Fibroblast of lung (primary cell): Measurements from ENCODE around the gene SLC24A4. TPM values are rescaled to one million over a fixed set of nuclear protein-coding genes. Genes with fewer than 3 reads are reported as not detected.

Experiments used
- DNase-seq, 2 donors: peaks; one replicate each; pipeline versions ENCODE4 v3.0.0 to v3.0.0-alpha.2; 2010; ENCODE audit warnings: low read depth in 2 of 2
- H2AFZ ChIP-seq: 2 replicates; pipeline ENCODE4 v1.5.1; 2012; ENCODE audit warnings: low read length, control low read depth, inconsistent platforms
- H3K27ac ChIP-seq: 2 replicates; pipeline ENCODE4 v1.5.1; 2011; ENCODE audit warnings: low read length, control low read depth; ENCODE audit not compliant: insufficient read depth
- H3K27me3 ChIP-seq: 2 replicates; pipeline ENCODE4 v1.5.1; 2011; ENCODE audit warnings: mild to moderate bottlenecking, low read length; ENCODE audit not compliant: control insufficient read depth, insufficient read depth
- H3K36me3 ChIP-seq: 2 replicates; pipeline ENCODE4 v1.5.1; 2011; ENCODE audit warnings: low read length; ENCODE audit not compliant: control insufficient read depth, insufficient read depth
- H3K4me1 ChIP-seq: 2 replicates; pipeline ENCODE4 v1.5.1; 2011; ENCODE audit warnings: low read length; ENCODE audit not compliant: control insufficient read depth, insufficient read depth; ENCODE audit errors: extremely low read depth
- H3K4me2 ChIP-seq: 2 replicates; pipeline ENCODE4 v1.5.1; 2011; ENCODE audit warnings: low read length, control low read depth; ENCODE audit not compliant: insufficient read depth; ENCODE audit errors: extremely low read depth
- H3K4me3 ChIP-seq, 4 experiments: fragments of 200-600 bp in 1 of 4; sonication (generic) in 1 of 4; replicated peaks in 1 of 4; 2 replicates each; pipeline ENCODE4 v1.5.1; 2011 to 2016; ENCODE audit warnings: low read length in 4 of 4, low read depth in 3 of 4, mild to moderate bottlenecking in 3 of 4, control low read depth in 2 of 4, inconsistent platforms in 1 of 4, mixed read lengths in 1 of 4; ENCODE audit not compliant: insufficient read depth in 1 of 4; ENCODE audit errors: control extremely low read depth in 1 of 4
- H3K79me2 ChIP-seq: 2 replicates; pipeline ENCODE4 v1.5.1; 2012; ENCODE audit warnings: mild to moderate bottlenecking, low read length, inconsistent platforms; ENCODE audit not compliant: control insufficient read depth, insufficient read depth
- H3K9ac ChIP-seq: 2 replicates; pipeline ENCODE4 v1.5.1; 2011; ENCODE audit warnings: mild to moderate bottlenecking, low read length, control low read depth; ENCODE audit not compliant: insufficient read depth
- H3K9me3 ChIP-seq: 2 replicates; pipeline ENCODE4 v1.5.1; 2012; ENCODE audit warnings: low read depth, low read length; ENCODE audit not compliant: control insufficient read depth, insufficient read depth
- H4K20me1 ChIP-seq: 2 replicates; pipeline ENCODE4 v1.5.1; 2011; ENCODE audit warnings: low read length; ENCODE audit not compliant: control insufficient read depth, insufficient read depth; ENCODE audit errors: extremely low read depth
- CTCF ChIP-seq, 2 donors: IDR thresholded peaks in 1 of 2; conservative IDR thresholded peaks in 1 of 2; 1 replicate in 1 of 2; 2 replicates in 1 of 2; pipeline ENCODE4 v1.5.1; 2011 to 2012; ENCODE audit warnings: low read length in 2 of 2, control low read depth in 1 of 2, inconsistent platforms in 1 of 2, low read depth in 1 of 2, mild to moderate bottlenecking in 1 of 2
- EZH2 ChIP-seq: IDR thresholded peaks from 2 replicates; pipeline ENCODE4 v1.5.1; 2012; ENCODE audit warnings: low read length, control low read depth, mild to moderate bottlenecking; ENCODE audit errors: missing control alignments
- polyA plus RNA-seq, 2 donors: library from polyadenylated mRNA; depleted of rRNA in 1 of 2; stranded (reverse) in 1 of 2; unstranded in 1 of 2; fragments of >200 nt; gene quantifications; 2 replicates each; pipeline ENCODE4 v1.2.1, GENCODE V29; 2011 to 2012; ENCODE audit warnings: missing spikeins in 1 of 2
- total RNA-seq: library from RNA; depleted of rRNA; stranded (reverse); fragments of >200 nt; gene quantifications from 2 replicates; pipeline ENCODE4 v1.2.1, GENCODE V29; 2014

Gene SLC24A4
- total and polyA plus RNA-seq, 2 donors (not counting 1 experiment from before 2014, with no cell fraction given) = 0.03 TPM; not detected in 1

- Histone ChIP-seq H2AFZ (no peak overlapping the region), H3K79me2 (no peaks in the 10 kb centered on the region), H3K36me3 (no peaks in the 10 kb centered on the region), H4K20me1 (no peaks in the 10 kb centered on the region), H3K4me2 (no peak overlapping the region), H3K27ac (no peak overlapping the region), H3K9ac (no peak overlapping the region), H3K4me3 (no peak overlapping the region), H3K9me3 (no peaks in the 10 kb centered on the region), H3K27me3 (peaks cover 8% of the 10 kb centered on the region), H3K4me1 (no peaks in the 10 kb centered on the region)
- TF ChIP-seq EZH2 (no peak), CTCF (conservative IDR thresholded peaks at IDR 0.05 in 1 of 2, IDR thresholded peaks at IDR 0.05 in 1 of 2; ENCODE audit: low read depth in 1 of 2, low read length in 2 of 2) (no peak)
- no peak for DNase-seq
These were observed 25.0 kb upstream of the SLC24A4 start for GRCh38 chr14:92297818-92298595.

GRCh38 chr14:92302481-92302880 lies 20.5 kb upstream of the SLC24A4 start:
- Histone ChIP-seq H3K27me3 (peaks cover 3% of the 10 kb centered on the region), H3K4me1 (no peaks in the 10 kb centered on the region), H3K79me2 (no peaks in the 10 kb centered on the region), H4K20me1 (no peaks in the 10 kb centered on the region), H3K4me3 (no peak overlapping the region), H3K36me3 (no peaks in the 10 kb centered on the region), H3K27ac (no peak overlapping the region), H3K9me3 (no peaks in the 10 kb centered on the region), H3K9ac (no peak overlapping the region), H2AFZ (no peak overlapping the region), H3K4me2 (no peak overlapping the region)
- no peak for DNase-seq
- TF ChIP-seq CTCF (conservative IDR thresholded peaks at IDR 0.05 in 1 of 2, IDR thresholded peaks at IDR 0.05 in 1 of 2; ENCODE audit: low read depth in 1 of 2, low read length in 2 of 2) (no peak), EZH2 (no peak)

DNA sequence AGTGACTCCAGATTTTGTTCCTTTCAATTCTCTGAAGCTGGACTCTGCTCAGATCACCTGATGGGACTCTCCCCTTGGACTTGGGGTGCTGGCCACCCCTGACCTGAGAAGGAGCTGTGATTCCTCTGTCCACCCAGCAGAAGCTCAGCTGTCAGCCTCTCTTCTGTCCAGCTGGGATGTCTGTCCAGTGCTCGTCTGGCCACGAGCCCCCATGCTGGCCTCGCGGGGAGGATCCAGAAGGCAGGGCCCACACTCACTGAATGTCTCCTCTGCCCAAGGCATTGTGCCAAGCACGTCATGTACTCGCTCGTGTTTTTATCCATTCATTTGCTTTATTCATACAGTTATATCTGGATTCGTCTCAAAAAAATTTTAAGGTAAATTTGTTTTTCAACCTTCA lies 14.2 kb upstream of the SLC24A4 start:
- Histone ChIP-seq H3K36me3 (no peaks in the 10 kb centered on the region), H3K27me3 (no peaks in the 10 kb centered on the region), H4K20me1 (no peaks in the 10 kb centered on the region), H3K9ac (no peak overlapping the region), H3K4me2 (no peak overlapping the region), H3K27ac (no peak overlapping the region), H3K4me3 (no peak overlapping the region), H3K79me2 (no peaks in the 10 kb centered on the region), H3K4me1 (no peaks in the 10 kb centered on the region), H2AFZ (no peak overlapping the region), H3K9me3 (no peaks in the 10 kb centered on the region)
- DNase-seq = no peak
- TF ChIP-seq EZH2 (no peak), CTCF (conservative IDR thresholded peaks at IDR 0.05 in 1 of 2, IDR thresholded peaks at IDR 0.05 in 1 of 2; ENCODE audit: low read depth in 1 of 2, low read length in 2 of 2) (no peak)
